ENCODE results near the gene DSCAM.
A peak's percentile ranks its signal among the peaks of the same experiment; 100 is the strongest.
"Not testable (repeated sequence)": the region's sequence is repeated elsewhere in the genome, so short reads cannot be mapped to it uniquely, and the experiment has no call there.

The DSCAM gene

DNA sequence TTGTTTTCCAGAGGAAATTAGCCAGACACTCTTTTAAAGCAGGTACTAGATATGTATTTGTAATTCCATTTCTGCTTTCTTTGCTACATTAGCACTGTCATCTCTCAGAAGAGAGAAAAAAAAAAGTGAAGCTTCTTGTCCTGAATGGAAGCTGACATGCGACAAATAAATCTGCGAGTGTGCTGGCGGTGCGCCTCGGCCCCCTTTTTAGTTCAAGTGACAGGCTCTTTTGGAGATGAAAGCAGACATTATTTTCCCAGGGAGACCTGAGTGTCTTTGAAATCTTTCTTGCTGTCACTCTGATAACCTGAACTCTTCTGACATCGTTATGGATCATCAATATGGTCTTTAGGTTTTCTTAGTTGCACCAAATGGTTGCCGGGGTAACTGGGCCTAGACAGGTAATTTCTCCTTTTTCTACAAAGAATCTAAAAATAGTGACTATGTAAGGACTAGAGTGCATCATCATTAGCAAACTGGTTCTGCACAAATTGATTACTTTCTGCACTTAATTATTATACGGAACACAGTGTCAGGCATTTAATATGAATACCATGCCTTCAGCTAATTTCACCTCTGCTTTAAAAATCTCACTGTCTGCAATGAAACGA, 501.1 kb downstream of the DSCAM start:
- DNase-seq: no peak
- no peaks in the 10 kb centered on the region for H3K4me1 Mint-ChIP-seq
- H3K4me3 Mint-ChIP-seq: no peak overlapping the region
- H3K27ac Mint-ChIP-seq: no peak overlapping the region
- peaks cover 0 to 7% of the 10 kb centered on the region in 2 donors for H3K9me3 Mint-ChIP-seq
- H3K27me3 Mint-ChIP-seq: no peaks in the 10 kb centered on the region
- ATAC-seq: no peak

DNA sequence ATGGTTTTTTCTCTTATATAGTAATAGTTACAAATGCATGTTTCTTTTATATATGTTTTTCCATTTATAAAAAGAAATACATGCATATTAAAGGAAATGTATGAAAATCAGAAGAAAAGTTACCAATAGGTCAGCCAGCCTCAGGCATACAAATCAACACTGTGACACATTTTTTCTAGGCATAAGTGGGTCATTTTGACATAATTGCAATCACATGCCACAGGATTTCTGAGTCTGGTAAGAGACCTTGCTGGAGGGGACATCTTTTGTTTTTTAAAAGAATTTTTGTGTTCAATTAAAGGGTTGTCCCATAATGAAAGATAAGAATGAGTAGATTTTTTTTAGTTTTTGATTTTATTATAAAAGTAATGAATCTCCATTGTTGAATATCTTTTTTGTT, 506.6 kb downstream of the DSCAM start:
- H3K27me3 Mint-ChIP-seq: no peaks in the 10 kb centered on the region
- no peak overlapping the region for H3K27ac Mint-ChIP-seq
- ATAC-seq (no peak), DNase-seq (no peak)
- no peaks in the 10 kb centered on the region for H3K4me1 Mint-ChIP-seq
- H3K4me3 Mint-ChIP-seq: no peak overlapping the region
- peaks cover 0 to 3% of the 10 kb centered on the region in 2 donors for H3K9me3 Mint-ChIP-seq

DNA sequence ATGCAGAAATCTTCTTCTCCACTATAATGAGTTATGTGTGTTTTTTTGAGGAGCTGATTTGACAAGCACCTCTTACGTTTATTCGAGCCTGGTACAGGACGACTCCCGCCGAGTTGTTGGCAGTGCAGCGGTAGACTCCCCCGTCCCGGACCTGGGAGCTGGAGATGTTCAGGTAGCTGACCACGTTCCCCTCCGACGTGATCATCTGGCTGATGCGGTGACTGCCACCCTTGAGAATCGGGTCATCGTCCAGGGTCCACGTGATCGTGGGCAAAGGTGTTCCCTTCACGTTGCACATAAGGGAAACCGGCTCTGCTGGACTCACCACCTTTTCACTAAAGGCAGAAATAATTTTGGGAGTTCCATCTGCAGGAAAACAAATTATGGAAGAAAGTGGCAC, 507.9 kb downstream of the DSCAM start:
- ATAC-seq (no peak), DNase-seq (no peak)
- Mint-ChIP-seq H3K9me3 (peaks cover 3 to 8% of the 10 kb centered on the region in 2 donors), H3K4me1 (no peaks in the 10 kb centered on the region), H3K27me3 (peaks cover 8% of the 10 kb centered on the region), H3K4me3 (no peak overlapping the region), H3K27ac (no peak overlapping the region)

DNA sequence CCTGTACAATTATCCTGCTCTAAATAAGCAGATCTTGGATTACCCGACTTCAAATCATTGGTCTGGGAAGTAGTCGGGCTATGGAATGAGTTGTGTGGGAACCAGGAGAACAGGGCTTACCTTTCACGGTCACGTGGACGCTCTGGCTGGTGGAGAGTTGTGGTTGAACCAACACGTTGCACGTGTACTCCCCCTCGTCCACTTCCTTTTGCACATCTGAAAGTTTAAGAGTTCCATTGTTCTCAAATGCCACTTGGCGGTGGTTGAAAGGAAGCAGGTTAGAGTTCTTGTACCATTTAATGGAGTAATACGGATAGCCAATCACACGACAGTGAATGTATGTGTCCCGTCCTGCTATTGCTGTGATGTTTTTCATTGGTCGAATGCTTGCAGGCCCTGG, 509.0 kb downstream of the DSCAM start:
- no peak for ATAC-seq
- Mint-ChIP-seq H3K4me1 (no peaks in the 10 kb centered on the region), H3K27me3 (peaks cover 8% of the 10 kb centered on the region), H3K9me3 (peaks cover 3 to 8% of the 10 kb centered on the region in 2 donors), H3K27ac (no peak overlapping the region), H3K4me3 (no peak overlapping the region)
- DNase-seq: no peak

DNA sequence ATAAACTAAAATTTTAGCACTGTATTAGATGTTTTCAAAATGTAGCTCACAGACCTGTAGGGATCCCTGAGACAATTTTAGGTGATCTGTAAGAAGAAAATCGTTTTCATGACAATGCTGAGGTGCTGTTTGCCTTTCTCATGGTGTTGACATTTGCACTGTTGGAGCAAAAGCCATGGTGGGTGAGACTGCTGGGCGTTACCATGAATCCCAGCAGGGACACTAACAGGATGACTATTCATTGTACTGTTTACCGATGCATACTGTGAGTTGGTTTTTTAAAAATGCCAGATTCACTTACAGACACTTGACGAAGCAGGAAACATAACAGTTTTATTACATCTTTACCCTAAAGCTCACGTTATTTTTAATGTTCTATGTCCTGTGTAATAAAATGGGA, 511.3 kb downstream of the DSCAM start:
- no peak for DNase-seq
- H3K27ac Mint-ChIP-seq: no peak overlapping the region
- ATAC-seq: no peak
- H3K4me3 Mint-ChIP-seq: no peak overlapping the region
- peaks cover 8% of the 10 kb centered on the region for H3K27me3 Mint-ChIP-seq
- H3K4me1 Mint-ChIP-seq: no peaks in the 10 kb centered on the region
- H3K9me3 Mint-ChIP-seq: peaks cover 3 to 8% of the 10 kb centered on the region in 2 donors

DNA sequence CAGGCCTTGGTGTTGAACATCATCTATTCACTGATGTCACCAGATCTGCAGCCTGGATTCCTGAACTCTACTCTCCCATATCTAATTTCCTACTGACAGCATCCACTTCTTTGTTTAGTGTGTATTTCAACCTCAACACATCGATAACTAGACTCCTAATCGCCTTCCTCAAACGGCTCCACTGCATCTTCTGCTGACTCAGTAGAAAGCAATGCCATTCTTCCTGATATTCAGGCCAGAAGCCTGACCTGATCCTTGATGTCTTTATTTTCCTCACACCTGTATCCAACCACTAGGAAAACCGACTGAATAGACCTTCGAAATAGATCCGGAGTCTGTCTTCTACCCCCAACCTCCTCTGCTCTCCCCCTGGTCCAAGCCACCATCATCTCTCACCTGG, 512.8 kb downstream of the DSCAM start:
- no peak for DNase-seq

DNA sequence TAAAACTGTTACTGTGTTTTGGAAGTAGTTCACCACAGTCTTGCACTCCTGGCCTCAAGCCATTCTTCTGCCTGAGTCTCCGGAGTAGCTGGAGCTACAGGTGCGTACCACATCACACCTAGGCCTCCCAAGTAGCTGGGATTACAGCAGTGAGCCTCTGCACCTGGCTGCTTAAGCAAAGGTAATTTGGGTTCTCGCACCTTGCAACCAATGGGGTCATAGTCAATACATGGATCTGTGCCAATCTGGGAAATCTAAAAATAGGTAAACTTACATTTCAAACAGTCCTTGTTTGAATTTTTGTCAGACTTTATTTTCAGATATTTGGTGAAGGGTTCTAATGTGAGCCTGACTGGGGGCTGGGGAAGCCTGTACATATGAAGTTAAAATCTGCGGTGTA, 513.2 kb downstream of the DSCAM start:
- ATAC-seq (no peak), DNase-seq (no peak)
- Mint-ChIP-seq H3K4me3 (no peak overlapping the region), H3K27me3 (peaks cover 8% of the 10 kb centered on the region), H3K9me3 (peaks cover 3 to 8% of the 10 kb centered on the region in 2 donors), H3K4me1 (no peaks in the 10 kb centered on the region), H3K27ac (no peak overlapping the region)

More for the DNA sequence above, 512.8 kb downstream of the DSCAM start:
- H3K4me1 Mint-ChIP-seq: no peaks in the 10 kb centered on the region
- H3K9me3 Mint-ChIP-seq: peaks cover 3 to 8% of the 10 kb centered on the region in 2 donors
- no peak for ATAC-seq
- H3K27ac Mint-ChIP-seq: no peak overlapping the region
- H3K4me3 Mint-ChIP-seq: no peak overlapping the region
- peaks cover 8% of the 10 kb centered on the region for H3K27me3 Mint-ChIP-seq

GRCh38 chr21:40331804-40332203, 515.2 kb downstream of the DSCAM start:
- ATAC-seq: no peak
- Mint-ChIP-seq H3K4me3 (no peak overlapping the region), H3K27me3 (peaks cover 8% of the 10 kb centered on the region), H3K9me3 (peaks cover 0 to 8% of the 10 kb centered on the region in 2 donors), H3K4me1 (no peaks in the 10 kb centered on the region), H3K27ac (no peak overlapping the region)
- DNase-seq: no peak

- Mint-ChIP-seq H3K27ac (no peak overlapping the region), H3K4me1 (no peaks in the 10 kb centered on the region), H3K27me3 (peaks cover 8% of the 10 kb centered on the region), H3K9me3 (peaks cover 4 to 8% of the 10 kb centered on the region in 2 donors), H3K4me3 (no peak overlapping the region)
- DNase-seq (no peak), ATAC-seq (no peak)
These were observed 515.8 kb downstream of the DSCAM start for GRCh38 chr21:40331172-40331571.

GRCh38 chr21:40324389-40324788, 522.6 kb downstream of the DSCAM start:
- ATAC-seq (no peak), DNase-seq (no peak)
- Mint-ChIP-seq H3K4me1 (no peaks in the 10 kb centered on the region), H3K27me3 (no peaks in the 10 kb centered on the region), H3K9me3 (peaks cover 0 to 10% of the 10 kb centered on the region in 2 donors), H3K4me3 (no peak overlapping the region), H3K27ac (no peak overlapping the region)

- H3K9me3 Mint-ChIP-seq, DNase-seq, ATAC-seq, H3K4me3 Mint-ChIP-seq, H3K27me3 Mint-ChIP-seq, H3K4me1 Mint-ChIP-seq, H3K27ac Mint-ChIP-seq: not testable (repeated sequence)
These were observed 526.2 kb downstream of the DSCAM start for GRCh38 chr21:40320718-40321117.

DNA sequence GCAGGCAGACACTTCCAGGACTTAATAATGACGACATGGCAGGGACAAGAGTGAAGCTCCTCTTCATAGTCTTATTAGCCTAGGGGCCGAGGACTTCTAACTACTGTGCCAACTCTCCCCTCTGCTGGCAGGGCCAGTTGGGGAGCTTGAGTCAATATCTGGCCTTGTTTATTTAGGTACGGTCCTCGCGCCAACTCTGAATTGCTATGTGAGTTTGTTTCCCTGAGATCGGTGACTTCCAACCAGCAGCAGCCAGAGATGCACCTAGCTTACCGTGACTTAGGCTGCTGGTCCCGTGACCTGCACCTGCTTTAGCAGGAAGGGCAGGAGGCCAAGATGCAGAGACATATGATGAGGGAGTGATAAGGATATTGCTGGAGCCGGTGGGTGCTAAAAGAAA, 528.6 kb downstream of the DSCAM start:
- Mint-ChIP-seq H3K9me3 (peaks cover 6 to 7% of the 10 kb centered on the region in 2 donors), H3K27me3 (no peaks in the 10 kb centered on the region), H3K4me3 (no peak overlapping the region), H3K4me1 (no peaks in the 10 kb centered on the region), H3K27ac (no peak overlapping the region)
- no peak for DNase-seq
- no peak for ATAC-seq

DNA sequence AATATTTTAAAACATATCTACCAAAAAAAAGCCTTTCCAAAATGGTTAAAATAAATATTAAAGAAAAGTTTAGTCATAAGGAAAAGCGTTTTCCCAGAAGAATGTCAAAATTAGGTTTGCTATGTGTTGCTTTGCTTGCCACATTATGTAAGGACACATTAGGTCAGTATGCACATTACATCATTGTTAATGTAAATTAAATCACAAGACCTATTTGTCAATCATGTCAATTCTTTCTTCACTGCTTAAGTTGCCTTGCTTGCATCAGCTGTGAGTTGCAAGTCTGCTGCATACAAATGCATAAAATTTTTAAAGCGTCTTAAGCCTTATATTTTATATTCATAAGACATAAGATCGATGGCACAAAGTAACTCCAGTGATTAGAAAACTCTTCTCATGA, 530.9 kb downstream of the DSCAM start:
- ATAC-seq (no peak), DNase-seq (no peak)
- H3K27ac Mint-ChIP-seq: no peak overlapping the region
- H3K4me1 Mint-ChIP-seq: no peaks in the 10 kb centered on the region
- H3K27me3 Mint-ChIP-seq: no peaks in the 10 kb centered on the region
- H3K4me3 Mint-ChIP-seq: no peak overlapping the region
- H3K9me3 Mint-ChIP-seq: peaks cover 0 to 7% of the 10 kb centered on the region in 2 donors

DNA sequence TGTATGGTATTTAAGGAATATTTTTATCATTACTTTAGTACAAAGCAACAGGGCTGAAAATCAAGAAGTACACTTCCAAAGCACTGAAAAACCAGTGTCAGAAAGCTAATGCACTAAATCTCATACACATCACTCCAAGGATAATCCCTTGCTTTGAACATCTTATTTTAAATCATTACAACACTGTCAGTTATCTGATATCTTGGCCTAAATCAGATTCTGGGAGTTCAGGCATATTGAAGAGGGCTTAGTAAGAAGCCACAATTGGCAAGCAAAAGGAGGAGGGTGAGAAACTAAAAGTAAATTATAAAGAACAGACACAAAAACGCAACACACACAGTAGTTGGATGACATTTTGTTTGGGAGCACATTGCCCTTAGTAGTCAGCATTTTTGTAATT, 531.3 kb downstream of the DSCAM start:
- Mint-ChIP-seq H3K27ac (no peak overlapping the region), H3K27me3 (no peaks in the 10 kb centered on the region), H3K4me1 (no peaks in the 10 kb centered on the region), H3K4me3 (no peak overlapping the region), H3K9me3 (peaks cover 0 to 7% of the 10 kb centered on the region in 2 donors)
- no peak for DNase-seq
- ATAC-seq: no peak

DNA sequence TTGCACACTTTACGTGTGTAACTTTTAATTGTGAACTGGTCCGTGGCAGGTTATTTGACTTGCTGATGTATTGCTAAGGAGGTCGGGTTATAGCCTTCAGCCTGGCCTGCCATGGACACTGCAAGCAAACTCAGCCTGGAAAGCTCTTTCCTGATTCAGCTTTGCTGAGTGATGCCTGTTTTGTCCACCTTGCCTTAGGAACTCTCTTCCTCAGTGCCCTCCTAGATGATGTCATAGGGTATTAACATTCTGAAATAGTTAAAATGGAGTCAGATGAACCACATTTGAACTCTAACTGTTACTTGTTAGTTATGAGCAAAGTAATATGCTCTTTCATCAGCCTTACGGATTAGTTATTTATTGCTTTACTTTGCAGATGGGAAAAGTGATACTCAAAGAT, 533.7 kb downstream of the DSCAM start:
- peaks cover 6 to 10% of the 10 kb centered on the region in 2 donors for H3K9me3 Mint-ChIP-seq
- H3K27me3 Mint-ChIP-seq: no peaks in the 10 kb centered on the region
- no peak for DNase-seq

GRCh38 chr21:40300300-40300699, 546.7 kb downstream of the DSCAM start:
- no peak overlapping the region for H3K4me3 Mint-ChIP-seq
- ATAC-seq: no peak
- H3K27ac Mint-ChIP-seq: peak overlapping the region in 1 of 2 donors; percentile 30
- H3K27me3 Mint-ChIP-seq: no peaks in the 10 kb centered on the region
- peaks cover 22 to 44% of the 10 kb centered on the region in 2 donors for H3K9me3 Mint-ChIP-seq
- DNase-seq: no peak
- H3K4me1 Mint-ChIP-seq: no peaks in the 10 kb centered on the region

More for the DNA sequence above, 533.7 kb downstream of the DSCAM start:
- Mint-ChIP-seq H3K27ac (no peak overlapping the region), H3K4me3 (no peak overlapping the region), H3K4me1 (no peaks in the 10 kb centered on the region)
- no peak for ATAC-seq

GRCh38 chr21:40299451-40299850, 547.5 kb downstream of the DSCAM start:
- Mint-ChIP-seq H3K4me1 (no peaks in the 10 kb centered on the region), H3K4me3 (no peak overlapping the region), H3K9me3 (peaks cover 22 to 42% of the 10 kb centered on the region in 2 donors), H3K27me3 (no peaks in the 10 kb centered on the region), H3K27ac (no peak overlapping the region)
- DNase-seq: no peak
- no peak for ATAC-seq
